ENCODE measurements around the gene TBKBP1.

GRCh38 chr17:47696717-47697642 lies 3.0 kb downstream of the TBKBP1 start:
- TF ChIP-seq CTCF (conservative IDR thresholded peaks at IDR 0.05; ENCODE audit: low read depth, low read length) = no peak
- TF ChIP-seq EZH2 (IDR thresholded peaks at IDR 0.05; ENCODE audit: low read length, unreplicated experiment) = no peak
- no peak for TF ChIP-seq EZH2phosphoT487 (IDR thresholded peaks at IDR 0.05; ENCODE audit: borderline replicate concordance, low read length)

Measured in PC-3 (cell line).